OCI-LY3 (cell line): ENCODE measurements around the gene NSFL1C.

Source experiments
- EZH2phosphoT487 ChIP-seq: fragments of 200-600 bp; shearing (Covaris generic); IDR thresholded peaks from 2 replicates; pipeline ENCODE4 v1.6.1; 2018; ENCODE audit warnings: antibody characterized with exemption, mixed run types, low read depth
- TF ChIP-seq, protein P1 (sequence below): fragments of 200-600, 300-600 bp; sonication (generic); IDR thresholded peaks from 2 replicates; pipeline ENCODE4 v1.5.1; 2014; ENCODE audit warnings: antibody characterized with exemption, low read length, low read depth

DNA sequence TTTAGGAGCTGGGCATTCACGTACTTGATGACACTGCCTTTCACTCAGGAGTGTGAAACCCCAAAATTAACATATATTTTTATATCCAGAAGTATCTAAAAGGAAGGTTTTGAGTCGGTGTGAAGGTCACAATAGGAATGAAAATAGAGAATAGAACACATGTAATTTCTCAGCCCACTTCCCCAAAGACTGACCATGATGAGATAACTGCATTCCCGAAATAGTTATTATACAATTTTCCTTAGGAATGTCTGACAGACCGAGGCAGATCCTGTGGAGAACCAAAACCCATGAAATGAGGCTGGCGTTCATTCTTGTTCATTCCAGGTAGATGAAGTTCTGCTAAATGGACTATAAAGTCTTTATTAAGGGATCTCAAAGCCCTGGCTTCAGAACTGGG is 10.3 kb downstream of the NSFL1C start:
- TF ChIP-seq, protein P1, sequence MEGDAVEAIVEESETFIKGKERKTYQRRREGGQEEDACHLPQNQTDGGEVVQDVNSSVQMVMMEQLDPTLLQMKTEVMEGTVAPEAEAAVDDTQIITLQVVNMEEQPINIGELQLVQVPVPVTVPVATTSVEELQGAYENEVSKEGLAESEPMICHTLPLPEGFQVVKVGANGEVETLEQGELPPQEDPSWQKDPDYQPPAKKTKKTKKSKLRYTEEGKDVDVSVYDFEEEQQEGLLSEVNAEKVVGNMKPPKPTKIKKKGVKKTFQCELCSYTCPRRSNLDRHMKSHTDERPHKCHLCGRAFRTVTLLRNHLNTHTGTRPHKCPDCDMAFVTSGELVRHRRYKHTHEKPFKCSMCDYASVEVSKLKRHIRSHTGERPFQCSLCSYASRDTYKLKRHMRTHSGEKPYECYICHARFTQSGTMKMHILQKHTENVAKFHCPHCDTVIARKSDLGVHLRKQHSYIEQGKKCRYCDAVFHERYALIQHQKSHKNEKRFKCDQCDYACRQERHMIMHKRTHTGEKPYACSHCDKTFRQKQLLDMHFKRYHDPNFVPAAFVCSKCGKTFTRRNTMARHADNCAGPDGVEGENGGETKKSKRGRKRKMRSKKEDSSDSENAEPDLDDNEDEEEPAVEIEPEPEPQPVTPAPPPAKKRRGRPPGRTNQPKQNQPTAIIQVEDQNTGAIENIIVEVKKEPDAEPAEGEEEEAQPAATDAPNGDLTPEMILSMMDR, result no peak
- TF ChIP-seq EZH2phosphoT487, result no peak
